ENCODE data around the gene CRIP1.

CRIP1 gene

GRCh38 chr14:105480807-105481801 is 5.6 kb upstream of the CRIP1 start:
- no peaks in the 10 kb centered on the region for H3K27me3 Mint-ChIP-seq
- peaks cover 46% of the 10 kb centered on the region for H3K4me1 Mint-ChIP-seq (ENCODE audit: low read depth)
- peak overlapping the region; percentile 89 for H3K27ac Mint-ChIP-seq
- no peaks in the 10 kb centered on the region for H3K36me3 Mint-ChIP-seq
- H3K9me3 Mint-ChIP-seq (ENCODE audit: low read depth): no peaks in the 10 kb centered on the region
- peak overlapping the region; percentile 74 for H3K4me3 Mint-ChIP-seq

GRCh38 chr14:105481886-105482457 is 4.7 kb upstream of the CRIP1 start:
- Mint-ChIP-seq H3K9me3 (ENCODE audit: low read depth) (no peaks in the 10 kb centered on the region), H3K36me3 (no peaks in the 10 kb centered on the region), H3K27me3 (no peaks in the 10 kb centered on the region), H3K4me3 (peak overlapping the region; percentile 78), H3K27ac (peak overlapping the region; percentile 89), H3K4me1 (ENCODE audit: low read depth) (peaks cover 44% of the 10 kb centered on the region)

GRCh38 chr14:105482486-105483110 is 4.1 kb upstream of the CRIP1 start:
- Mint-ChIP-seq H3K27me3 (no peaks in the 10 kb centered on the region), H3K9me3 (ENCODE audit: low read depth) (no peaks in the 10 kb centered on the region), H3K36me3 (no peaks in the 10 kb centered on the region), H3K4me3 (peak overlapping the region; percentile 78), H3K4me1 (ENCODE audit: low read depth) (peaks cover 39% of the 10 kb centered on the region), H3K27ac (peak overlapping the region; percentile 89)

- H3K36me3 Mint-ChIP-seq: no peaks in the 10 kb centered on the region
- H3K4me3 Mint-ChIP-seq: no peak overlapping the region
- no peak overlapping the region for H3K27ac Mint-ChIP-seq
- peaks cover 42% of the 10 kb centered on the region for H3K4me1 Mint-ChIP-seq (ENCODE audit: low read depth)
- no peaks in the 10 kb centered on the region for H3K9me3 Mint-ChIP-seq (ENCODE audit: low read depth)
- H3K27me3 Mint-ChIP-seq: no peaks in the 10 kb centered on the region
These were observed 3.2 kb upstream of the CRIP1 start for GRCh38 chr14:105483300-105484068.

- Mint-ChIP-seq H3K27ac (peak overlapping the region; percentile 85), H3K4me1 (ENCODE audit: low read depth) (peaks cover 46% of the 10 kb centered on the region), H3K4me3 (peak overlapping the region; percentile 42), H3K36me3 (no peaks in the 10 kb centered on the region), H3K9me3 (ENCODE audit: low read depth) (no peaks in the 10 kb centered on the region), H3K27me3 (no peaks in the 10 kb centered on the region)
These were observed 2.4 kb upstream of the CRIP1 start for GRCh38 chr14:105484069-105484996.

- no peaks in the 10 kb centered on the region for H3K36me3 Mint-ChIP-seq
- peaks cover 45% of the 10 kb centered on the region for H3K4me1 Mint-ChIP-seq (ENCODE audit: low read depth)
- H3K9me3 Mint-ChIP-seq (ENCODE audit: low read depth): no peaks in the 10 kb centered on the region
- peak overlapping the region; percentile 85 for H3K27ac Mint-ChIP-seq
- H3K4me3 Mint-ChIP-seq: no peak overlapping the region
- H3K27me3 Mint-ChIP-seq: no peaks in the 10 kb centered on the region
These were observed 1.7 kb upstream of the CRIP1 start for GRCh38 chr14:105484997-105485393.

- Mint-ChIP-seq H3K27ac (no peak overlapping the region), H3K4me3 (no peak overlapping the region), H3K4me1 (ENCODE audit: low read depth) (peaks cover 39% of the 10 kb centered on the region), H3K9me3 (ENCODE audit: low read depth) (no peaks in the 10 kb centered on the region), H3K27me3 (no peaks in the 10 kb centered on the region), H3K36me3 (no peaks in the 10 kb centered on the region)
These were observed 935 bp upstream of the CRIP1 start for GRCh38 chr14:105485739-105486162.

- Mint-ChIP-seq H3K27me3 (no peaks in the 10 kb centered on the region), H3K4me1 (ENCODE audit: low read depth) (peaks cover 34% of the 10 kb centered on the region), H3K36me3 (no peaks in the 10 kb centered on the region), H3K4me3 (peak overlapping the region; percentile 57), H3K27ac (no peak overlapping the region), H3K9me3 (ENCODE audit: low read depth) (no peaks in the 10 kb centered on the region)
These were observed 325 bp downstream of the CRIP1 start for GRCh38 chr14:105486974-105487448.

- H3K27ac Mint-ChIP-seq: no peak overlapping the region
- H3K9me3 Mint-ChIP-seq (ENCODE audit: low read depth): no peaks in the 10 kb centered on the region
- H3K4me3 Mint-ChIP-seq: peak overlapping the region; percentile 81
- no peaks in the 10 kb centered on the region for H3K27me3 Mint-ChIP-seq
- peaks cover 29% of the 10 kb centered on the region for H3K4me1 Mint-ChIP-seq (ENCODE audit: low read depth)
- H3K36me3 Mint-ChIP-seq: no peaks in the 10 kb centered on the region
These were observed 831 bp downstream of the CRIP1 start for GRCh38 chr14:105487449-105487985.

- H3K27me3 Mint-ChIP-seq: no peaks in the 10 kb centered on the region
- no peaks in the 10 kb centered on the region for H3K9me3 Mint-ChIP-seq (ENCODE audit: low read depth)
- H3K36me3 Mint-ChIP-seq: no peaks in the 10 kb centered on the region
- peak overlapping the region; percentile 81 for H3K4me3 Mint-ChIP-seq
- H3K4me1 Mint-ChIP-seq (ENCODE audit: low read depth): peaks cover 27% of the 10 kb centered on the region
- H3K27ac Mint-ChIP-seq: peak overlapping the region; percentile 22
These were observed 1.5 kb downstream of the CRIP1 start for GRCh38 chr14:105487986-105488777.

GRCh38 chr14:105488781-105489541 is 2.3 kb downstream of the CRIP1 start:
- Mint-ChIP-seq H3K36me3 (no peaks in the 10 kb centered on the region), H3K4me1 (ENCODE audit: low read depth) (peaks cover 26% of the 10 kb centered on the region)

GRCh38 chr14:105489542-105490266 is 3.0 kb downstream of the CRIP1 start:
- Mint-ChIP-seq H3K27ac (peak overlapping the region; percentile 64), H3K27me3 (no peaks in the 10 kb centered on the region), H3K9me3 (ENCODE audit: low read depth) (no peaks in the 10 kb centered on the region), H3K4me1 (ENCODE audit: low read depth) (peaks cover 19% of the 10 kb centered on the region), H3K4me3 (peak overlapping the region; percentile 80), H3K36me3 (no peaks in the 10 kb centered on the region)

More at GRCh38 chr14:105488781-105489541, 2.3 kb downstream of the CRIP1 start:
- Mint-ChIP-seq H3K9me3 (ENCODE audit: low read depth) (no peaks in the 10 kb centered on the region), H3K27ac (no peak overlapping the region), H3K4me3 (peak overlapping the region; percentile 80), H3K27me3 (no peaks in the 10 kb centered on the region)
